Esophagus squamous epithelium (tissue), 4 donors: ENCODE measurements around the gene CNOT8.

Experiments
- CTCF ChIP-seq, 6 experiments: fragments of 450-650 bp in 4 of 6; fragments of 200-600 bp in 2 of 6; sonication (generic) in 2 of 6; IDR thresholded peaks; one replicate each; pipeline ENCODE4 v1.5.1; 2016 to 2019; ENCODE audit warnings: antibody characterized with exemption in 6 of 6, mild to moderate bottlenecking in 4 of 6, moderate library complexity in 4 of 6
- POLR2A ChIP-seq, 4 donors: fragments of 450-650 bp; IDR thresholded peaks; one replicate each; pipeline ENCODE4 v1.6.1; 2017; ENCODE audit warnings: antibody characterized with exemption in 4 of 4, mild to moderate bottlenecking in 4 of 4, moderate library complexity in 3 of 4

GRCh38 chr5:154818471-154819116, 39.8 kb upstream of the CNOT8 start:
- TF ChIP-seq CTCF (IDR thresholded peaks at IDR 0.05) = no peak
- no peak for TF ChIP-seq POLR2A (IDR thresholded peaks at IDR 0.05)
